ENCODE results near the gene KLK2.

- TF ChIP-seq POLR2A (IDR thresholded peaks at IDR 0.05; ENCODE audit: borderline replicate concordance, extremely low read depth, insufficient read depth, insufficient read length) (no peak), EZH2 (IDR thresholded peaks at IDR 0.05) (no peak), EZH2phosphoT487 (IDR thresholded peaks at IDR 0.05; ENCODE audit: borderline replicate concordance) (no peak), EGR1 (IDR thresholded peaks at IDR 0.05; ENCODE audit: low read depth) (no peak), POLR2AphosphoS5 (IDR thresholded peaks at IDR 0.05; ENCODE audit: low read depth, low read length) (no peak), RAD21 (IDR thresholded peaks at IDR 0.05; ENCODE audit: low read depth) (no peak), CEBPB (IDR thresholded peaks at IDR 0.05; ENCODE audit: low read depth) (no peak), SIN3A (IDR thresholded peaks at IDR 0.05; ENCODE audit: low read depth) (no peak)
- TF ChIP-seq, protein P1, sequence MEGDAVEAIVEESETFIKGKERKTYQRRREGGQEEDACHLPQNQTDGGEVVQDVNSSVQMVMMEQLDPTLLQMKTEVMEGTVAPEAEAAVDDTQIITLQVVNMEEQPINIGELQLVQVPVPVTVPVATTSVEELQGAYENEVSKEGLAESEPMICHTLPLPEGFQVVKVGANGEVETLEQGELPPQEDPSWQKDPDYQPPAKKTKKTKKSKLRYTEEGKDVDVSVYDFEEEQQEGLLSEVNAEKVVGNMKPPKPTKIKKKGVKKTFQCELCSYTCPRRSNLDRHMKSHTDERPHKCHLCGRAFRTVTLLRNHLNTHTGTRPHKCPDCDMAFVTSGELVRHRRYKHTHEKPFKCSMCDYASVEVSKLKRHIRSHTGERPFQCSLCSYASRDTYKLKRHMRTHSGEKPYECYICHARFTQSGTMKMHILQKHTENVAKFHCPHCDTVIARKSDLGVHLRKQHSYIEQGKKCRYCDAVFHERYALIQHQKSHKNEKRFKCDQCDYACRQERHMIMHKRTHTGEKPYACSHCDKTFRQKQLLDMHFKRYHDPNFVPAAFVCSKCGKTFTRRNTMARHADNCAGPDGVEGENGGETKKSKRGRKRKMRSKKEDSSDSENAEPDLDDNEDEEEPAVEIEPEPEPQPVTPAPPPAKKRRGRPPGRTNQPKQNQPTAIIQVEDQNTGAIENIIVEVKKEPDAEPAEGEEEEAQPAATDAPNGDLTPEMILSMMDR (IDR thresholded peaks at IDR 0.05 in 2 of 3, conservative IDR thresholded peaks at IDR 0.05 in 1 of 3; ENCODE audit: borderline replicate concordance in 1 of 3, insufficient read depth in 1 of 3, low read depth in 2 of 3, low read length in 2 of 3), result no peak
- TF ChIP-seq, protein P2, sequence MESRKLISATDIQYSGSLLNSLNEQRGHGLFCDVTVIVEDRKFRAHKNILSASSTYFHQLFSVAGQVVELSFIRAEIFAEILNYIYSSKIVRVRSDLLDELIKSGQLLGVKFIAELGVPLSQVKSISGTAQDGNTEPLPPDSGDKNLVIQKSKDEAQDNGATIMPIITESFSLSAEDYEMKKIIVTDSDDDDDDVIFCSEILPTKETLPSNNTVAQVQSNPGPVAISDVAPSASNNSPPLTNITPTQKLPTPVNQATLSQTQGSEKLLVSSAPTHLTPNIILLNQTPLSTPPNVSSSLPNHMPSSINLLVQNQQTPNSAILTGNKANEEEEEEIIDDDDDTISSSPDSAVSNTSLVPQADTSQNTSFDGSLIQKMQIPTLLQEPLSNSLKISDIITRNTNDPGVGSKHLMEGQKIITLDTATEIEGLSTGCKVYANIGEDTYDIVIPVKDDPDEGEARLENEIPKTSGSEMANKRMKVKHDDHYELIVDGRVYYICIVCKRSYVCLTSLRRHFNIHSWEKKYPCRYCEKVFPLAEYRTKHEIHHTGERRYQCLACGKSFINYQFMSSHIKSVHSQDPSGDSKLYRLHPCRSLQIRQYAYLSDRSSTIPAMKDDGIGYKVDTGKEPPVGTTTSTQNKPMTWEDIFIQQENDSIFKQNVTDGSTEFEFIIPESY (IDR thresholded peaks at IDR 0.05; ENCODE audit: extremely low read depth, insufficient replicate concordance, low read length), result no peak
Measured at GRCh38 chr19:50889638-50890037, 16.4 kb downstream of the KLK2 start.

Data from HCT116 (cell line).